NK-92 (cell line): ENCODE measurements around the gene KCTD12.

Experiments
- DNase-seq: peaks from one replicate; lab custom pipeline; 2025; ENCODE audit not compliant: unreplicated experiment; lab: John Stamatoyannopoulos, UW

Gene KCTD12

GRCh38 chr13:76860706-76861105 lies 25.5 kb downstream of the KCTD12 start:
- DNase-seq, result no peak

GRCh38 chr13:76854894-76855293 lies 31.3 kb downstream of the KCTD12 start:
- no peak for DNase-seq

- DNase-seq, result no peak
Observed at GRCh38 chr13:76853921-76854608, 32.1 kb downstream of the KCTD12 start.

- no peak for DNase-seq
Observed at GRCh38 chr13:76853481-76853880, 32.7 kb downstream of the KCTD12 start.

GRCh38 chr13:76852986-76853385 lies 33.2 kb downstream of the KCTD12 start:
- DNase-seq, result no peak

- no peak for DNase-seq
Observed at GRCh38 chr13:76851961-76852360, 34.2 kb downstream of the KCTD12 start.

GRCh38 chr13:76849493-76849892 lies 36.7 kb downstream of the KCTD12 start:
- no peak for DNase-seq

GRCh38 chr13:76848596-76848995 lies 37.6 kb downstream of the KCTD12 start:
- no peak for DNase-seq

- DNase-seq, result no peak
Observed at GRCh38 chr13:76846363-76846762, 39.8 kb downstream of the KCTD12 start.

GRCh38 chr13:76845865-76846264 lies 40.3 kb downstream of the KCTD12 start:
- DNase-seq, result no peak

- no peak for DNase-seq
Observed at GRCh38 chr13:76845367-76845766, 40.8 kb downstream of the KCTD12 start.

GRCh38 chr13:76837801-76838200 lies 48.4 kb downstream of the KCTD12 start:
- DNase-seq, result no peak

- DNase-seq, result no peak
Observed at GRCh38 chr13:76836311-76836710, 49.9 kb downstream of the KCTD12 start.

- no peak for DNase-seq
Observed at GRCh38 chr13:76833441-76833954, 52.7 kb downstream of the KCTD12 start.

- DNase-seq, result no peak
Observed at GRCh38 chr13:76832258-76832988, 53.8 kb downstream of the KCTD12 start.

GRCh38 chr13:76830805-76831204 lies 55.4 kb downstream of the KCTD12 start:
- DNase-seq, result no peak
